ENCODE measurements around the gene CNOT9.

CNOT9 gene

GRCh38 chr2:218644721-218645120, 76.1 kb downstream of the CNOT9 start:
- no peak for DNase-seq (ENCODE audit: low read depth, low spot score)

GRCh38 chr2:218645126-218645525, 76.5 kb downstream of the CNOT9 start:
- DNase-seq (ENCODE audit: low read depth, low spot score) = no peak
